ENCODE data around the gene SHFL. TPM values are rescaled to one million over a fixed set of nuclear protein-coding genes. Genes with fewer than 3 reads are reported as not detected.

SHFL gene
- polyA plus RNA-seq, 1 of the 3 experiments (the other 2 are of a cell fraction): 36.6 TPM

GRCh38 chr19:10111405-10111811 lies 25.3 kb downstream of the SHFL start, which contains the start of gene P2RY11:
P2RY11 (plus strand) TSS chr19:10111693; CDS start chr19:10111722, 29 bp downstream.
- no peak within 1 kb of the TSS for H2AFZ ChIP-seq (ENCODE audit: low read depth)
- H3K4me3 ChIP-seq (ENCODE audit: low read depth in 2 of 2, low read length in 1 of 2): no peak within 1 kb of the TSS
- H3K36me3 ChIP-seq (replicated peaks in 1 of 2; ENCODE audit: control insufficient read depth in 1 of 2, insufficient read depth in 2 of 2, low read length in 1 of 2): peaks cover 30 to 49% of the 10 kb centered on the region in 2 experiments
- ChIA-PET CTCF (interaction anchor here (0.8 kb wide), 1 partner anchor 13 kb away, joined by 3 read pairs; no protein-coding TSS in a partner anchor), POLR2A (interaction anchor here (0.8 kb wide), 1 partner anchor 16 kb away, joined by 3 read pairs; no protein-coding TSS in a partner anchor)
- no peak within 1 kb of the TSS for H3K9ac ChIP-seq
- H3K4me1 ChIP-seq (ENCODE audit: control insufficient read depth in 1 of 2, insufficient read depth in 2 of 2, low read depth in 1 of 2, low read length in 1 of 2): peaks cover 0 to 11% of the 10 kb centered on the region in 2 experiments; a peak in 1 of 4 replicates
- peaks cover 28% of the 10 kb centered on the region for H3K79me2 ChIP-seq (ENCODE audit: insufficient read depth)
- no peak for TF ChIP-seq POLR2AphosphoS5 (IDR thresholded peaks at IDR 0.05; ENCODE audit: low read depth, low read length)
- no peak for TF ChIP-seq TEAD4 (IDR thresholded peaks at IDR 0.05; ENCODE audit: borderline replicate concordance, insufficient read depth)
- no peak for TF ChIP-seq GATA2 (CRISPR knock-in tag; IDR thresholded peaks at IDR 0.05)
- no peak for TF ChIP-seq JUND (IDR thresholded peaks at IDR 0.05)
- TF ChIP-seq USF1 (IDR thresholded peaks at IDR 0.05; ENCODE audit: borderline replicate concordance, low read depth): no peak
- no peak for TF ChIP-seq NFIC (IDR thresholded peaks at IDR 0.05; ENCODE audit: borderline replicate concordance)
- no peak for TF ChIP-seq CTCF (IDR thresholded peaks at IDR 0.05)
- no peak for TF ChIP-seq RXRA (IDR thresholded peaks at IDR 0.05; ENCODE audit: borderline replicate concordance, low read depth)
- no peak for TF ChIP-seq SMC3 (IDR thresholded peaks at IDR 0.05; ENCODE audit: low read depth, low read length)
- H3F3A ChIP-seq (replicated peaks; ENCODE audit: insufficient read depth): peaks cover 28% of the 10 kb centered on the region
- H3K27ac ChIP-seq (ENCODE audit: low read depth in 2 of 2, low read length in 1 of 2): no peak within 1 kb of the TSS
- no peaks in the 10 kb centered on the region for H3K27me3 ChIP-seq (ENCODE audit: insufficient read depth)
- H4K20me1 ChIP-seq (ENCODE audit: insufficient read depth): peaks cover 8% of the 10 kb centered on the region; the same call in 1 of the 2 replicates
- peak; percentile 23 for DNase-seq
- 93% methylated on average over 8 of the region's 8 CpGs for WGBS (ENCODE audit: low lambda C conversion rate)
- H3K4me2 ChIP-seq: no peak within 1 kb of the TSS
- no peaks in the 10 kb centered on the region for H3K9me3 ChIP-seq
- H3K9me2 ChIP-seq: no peaks in the 10 kb centered on the region

- Histone ChIP-seq H3K9ac (no peak overlapping the region), H3K27ac (ENCODE audit: low read depth in 2 of 2, low read length in 1 of 2) (no peak overlapping the region), H3K9me2 (no peaks in the 10 kb centered on the region), H4K20me1 (ENCODE audit: insufficient read depth) (peaks cover 8% of the 10 kb centered on the region; the same call in 1 of the 2 replicates), H3K27me3 (ENCODE audit: insufficient read depth) (no peaks in the 10 kb centered on the region), H3K4me1 (ENCODE audit: control insufficient read depth in 1 of 2, insufficient read depth in 2 of 2, low read depth in 1 of 2, low read length in 1 of 2) (peaks cover 0 to 12% of the 10 kb centered on the region in 2 experiments; a peak in 1 of 4 replicates), H3K36me3 (replicated peaks in 1 of 2; ENCODE audit: control insufficient read depth in 1 of 2, insufficient read depth in 2 of 2, low read length in 1 of 2) (peaks cover 31 to 57% of the 10 kb centered on the region in 2 experiments), H2AFZ (ENCODE audit: low read depth) (no peak overlapping the region), H3K79me2 (ENCODE audit: insufficient read depth) (peaks cover 20% of the 10 kb centered on the region), H3K4me3 (ENCODE audit: low read depth in 2 of 2, low read length in 1 of 2) (no peak overlapping the region), H3K4me2 (no peak overlapping the region), H3F3A (replicated peaks; ENCODE audit: insufficient read depth) (peaks cover 28% of the 10 kb centered on the region), H3K9me3 (no peaks in the 10 kb centered on the region)
- 81% methylated on average over 21 of the region's 23 CpGs for WGBS (ENCODE audit: low lambda C conversion rate)
- TF ChIP-seq EP300 (IDR thresholded peaks at IDR 0.05; ENCODE audit: borderline replicate concordance in 1 of 2, low read depth in 1 of 2, low read length in 1 of 2) (no peak), ZBTB33 (IDR thresholded peaks at IDR 0.05; ENCODE audit: borderline replicate concordance, low read depth) (no peak), JUND (IDR thresholded peaks at IDR 0.05) (no peak)
- DNase-seq: peak; percentile 28
- CTCF ChIA-PET: interaction anchor here (0.8 to 2.1 kb wide), 3 partner anchors 13 to 181 kb away, joined by 3 to 11 read pairs (median 3); no protein-coding TSS in a partner anchor
- POLR2A ChIA-PET: interaction anchor here (0.8 to 1.3 kb wide), 2 partner anchors 8 to 16 kb away, joined by 3 read pairs; no protein-coding TSS in a partner anchor
Observed at GRCh38 chr19:10112037-10112761, 26.1 kb downstream of the SHFL start.
